ENCODE results near the gene KRTAP5-7.

DNA sequence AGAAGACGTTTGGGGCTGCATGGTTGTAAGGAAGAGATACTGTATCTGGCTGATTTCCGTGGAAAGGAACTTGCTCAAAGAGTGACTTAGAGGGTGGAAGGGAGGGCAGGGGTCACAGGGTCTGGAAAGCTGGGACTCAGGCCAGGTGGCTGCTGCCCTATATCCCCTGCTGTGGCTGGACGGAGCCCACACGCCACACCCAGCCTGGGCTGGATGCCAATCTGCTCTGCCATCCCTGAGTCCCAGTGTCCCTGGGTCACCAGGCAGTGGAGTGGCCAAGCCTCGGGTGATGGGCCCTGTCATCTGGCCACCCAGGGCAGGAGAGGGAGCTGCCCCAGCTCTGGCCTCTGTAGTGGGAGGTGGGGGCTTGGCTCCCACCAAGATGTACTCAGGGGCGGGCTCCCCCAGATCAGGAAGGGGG lies 26.5 kb upstream of the KRTAP5-7 start:
- no peak for TF ChIP-seq EZH2 (IDR thresholded peaks at IDR 0.05; ENCODE audit: insufficient read depth, low read length)
- TF ChIP-seq, protein P1, sequence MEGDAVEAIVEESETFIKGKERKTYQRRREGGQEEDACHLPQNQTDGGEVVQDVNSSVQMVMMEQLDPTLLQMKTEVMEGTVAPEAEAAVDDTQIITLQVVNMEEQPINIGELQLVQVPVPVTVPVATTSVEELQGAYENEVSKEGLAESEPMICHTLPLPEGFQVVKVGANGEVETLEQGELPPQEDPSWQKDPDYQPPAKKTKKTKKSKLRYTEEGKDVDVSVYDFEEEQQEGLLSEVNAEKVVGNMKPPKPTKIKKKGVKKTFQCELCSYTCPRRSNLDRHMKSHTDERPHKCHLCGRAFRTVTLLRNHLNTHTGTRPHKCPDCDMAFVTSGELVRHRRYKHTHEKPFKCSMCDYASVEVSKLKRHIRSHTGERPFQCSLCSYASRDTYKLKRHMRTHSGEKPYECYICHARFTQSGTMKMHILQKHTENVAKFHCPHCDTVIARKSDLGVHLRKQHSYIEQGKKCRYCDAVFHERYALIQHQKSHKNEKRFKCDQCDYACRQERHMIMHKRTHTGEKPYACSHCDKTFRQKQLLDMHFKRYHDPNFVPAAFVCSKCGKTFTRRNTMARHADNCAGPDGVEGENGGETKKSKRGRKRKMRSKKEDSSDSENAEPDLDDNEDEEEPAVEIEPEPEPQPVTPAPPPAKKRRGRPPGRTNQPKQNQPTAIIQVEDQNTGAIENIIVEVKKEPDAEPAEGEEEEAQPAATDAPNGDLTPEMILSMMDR (IDR thresholded peaks at IDR 0.05; ENCODE audit: insufficient read depth, low read depth, low read length) = no peak
